Measurements from ENCODE around the gene ZXDC. TPM values are rescaled to one million over a fixed set of nuclear protein-coding genes. Genes with fewer than 3 reads are reported as not detected.

Gene ZXDC
- total and polyA plus RNA-seq, 9 of the 15 experiments (the other 6 are each of a cell fraction or from before 2014, with no cell fraction given): 0.59 to 13.4 (median 7.3) TPM

GRCh38 chr3:126475413-126476114 lies at the start of gene ZXDC (continued):
- TF ChIP-seq HINFP (tag; conservative IDR thresholded peaks at IDR 0.05; ENCODE audit: low read depth): no peak
- no peak for TF ChIP-seq ZNF551 (CRISPR knock-in tag; IDR thresholded peaks at IDR 0.05)
- TF ChIP-seq FOXA3 (CRISPR knock-in tag; conservative IDR thresholded peaks at IDR 0.05 in 1 of 2, IDR thresholded peaks at IDR 0.05 in 1 of 2): no peak
- TF ChIP-seq, protein P1, sequence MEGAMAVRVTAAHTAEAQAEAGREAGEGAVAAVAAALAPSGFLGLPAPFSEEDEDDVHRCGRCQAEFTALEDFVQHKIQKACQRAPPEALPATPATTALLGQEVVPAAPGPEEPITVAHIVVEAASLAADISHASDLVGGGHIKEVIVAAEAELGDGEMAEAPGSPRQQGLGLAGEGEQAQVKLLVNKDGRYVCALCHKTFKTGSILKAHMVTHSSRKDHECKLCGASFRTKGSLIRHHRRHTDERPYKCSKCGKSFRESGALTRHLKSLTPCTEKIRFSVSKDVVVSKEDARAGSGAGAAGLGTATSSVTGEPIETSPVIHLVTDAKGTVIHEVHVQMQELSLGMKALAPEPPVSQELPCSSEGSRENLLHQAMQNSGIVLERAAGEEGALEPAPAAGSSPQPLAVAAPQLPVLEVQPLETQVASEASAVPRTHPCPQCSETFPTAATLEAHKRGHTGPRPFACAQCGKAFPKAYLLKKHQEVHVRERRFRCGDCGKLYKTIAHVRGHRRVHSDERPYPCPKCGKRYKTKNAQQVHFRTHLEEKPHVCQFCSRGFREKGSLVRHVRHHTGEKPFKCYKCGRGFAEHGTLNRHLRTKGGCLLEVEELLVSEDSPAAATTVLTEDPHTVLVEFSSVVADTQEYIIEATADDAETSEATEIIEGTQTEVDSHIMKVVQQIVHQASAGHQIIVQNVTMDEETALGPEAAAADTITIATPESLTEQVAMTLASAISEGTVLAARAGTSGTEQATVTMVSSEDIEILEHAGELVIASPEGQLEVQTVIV (CRISPR knock-in tag; IDR thresholded peaks at IDR 0.05; ENCODE audit: borderline replicate concordance): no peak
- no peak for TF ChIP-seq U2AF2 (optimal IDR thresholded peaks at IDR 0.05; ENCODE audit: low read depth, low read length)
- TF ChIP-seq RBM25 (IDR thresholded peaks at IDR 0.05; ENCODE audit: low read depth, low read length, severe bottlenecking): no peak
- TF ChIP-seq YY1 (IDR thresholded peaks at IDR 0.05; ENCODE audit: borderline replicate concordance in 1 of 3, control insufficient read depth in 1 of 3, extremely low read depth in 1 of 3, insufficient read depth in 3 of 3, insufficient read length in 1 of 3, insufficient replicate concordance in 2 of 3, low read depth in 1 of 3, low read length in 2 of 3): peak; percentile 61 to 80 (median 79)
- TF ChIP-seq POLR2AphosphoS5 (IDR thresholded peaks at IDR 0.05; ENCODE audit: control insufficient read depth, insufficient read depth, low read depth, low read length): no peak
- no peak for TF ChIP-seq ETV5 (CRISPR knock-in tag; IDR thresholded peaks at IDR 0.05; ENCODE audit: low read depth)
- TF ChIP-seq CBFA2T2 (conservative IDR thresholded peaks at IDR 0.05): no peak
- TF ChIP-seq NRF1 (conservative IDR thresholded peaks at IDR 0.05 in 1 of 2, IDR thresholded peaks at IDR 0.05 in 1 of 2): peak in 1 of 2 experiments; percentile 76; a peak in 2 of 4 replicates
- no peak for TF ChIP-seq SP2 (IDR thresholded peaks at IDR 0.05; ENCODE audit: extremely low read depth, low read depth, low read length, poor library complexity, severe bottlenecking)
- TF ChIP-seq HNRNPLL (IDR thresholded peaks at IDR 0.05; ENCODE audit: low read depth, low read length, poor library complexity, severe bottlenecking): peak; percentile 37
- TF ChIP-seq TCF15 (CRISPR knock-in tag; IDR thresholded peaks at IDR 0.05): no peak
- no peak for TF ChIP-seq HES1 (IDR thresholded peaks at IDR 0.05; ENCODE audit: low read depth)
- peak; percentile 53 for TF ChIP-seq TBP (optimal IDR thresholded peaks at IDR 0.05; ENCODE audit: low read depth, low read length)
